Tibial artery (tissue), 4 donors: ENCODE measurements around the gene MYH6.
A peak's percentile ranks its signal among the peaks of the same experiment; 100 is the strongest.
"Not testable (repeated sequence)": the region's sequence is repeated elsewhere in the genome, so short reads cannot be mapped to it uniquely, and the experiment has no call there.

Experiments
- DNase-seq, 2 donors: peaks; one replicate each; pipeline ENCODE4 v3.0.0-alpha.2; 2019
- H3K27ac ChIP-seq, 2 donors: fragments of 200-600 bp; sonication (generic) in 1 of 2; 1 replicate in 1 of 2; 2 replicates in 1 of 2; pipeline ENCODE4 v1.5.1; 2018 to 2019; ENCODE audit warnings: mild to moderate bottlenecking in 1 of 2
- H3K27me3 ChIP-seq, 2 donors: fragments of 200-600 bp; sonication (generic) in 1 of 2; one replicate each; pipeline versions ENCODE4 v1.5.1 to v1.6.0; 2016 to 2019
- H3K36me3 ChIP-seq, 3 donors: fragments of 200-600 bp; sonication (generic) in 2 of 3; one replicate each; pipeline ENCODE4 v1.5.1; 2016 to 2019; ENCODE audit warnings: mild to moderate bottlenecking in 2 of 3
- H3K4me1 ChIP-seq, 4 donors: fragments of 200-600 bp; sonication (generic) in 2 of 4; 1 replicate in 3 of 4; 2 replicates in 1 of 4; pipeline ENCODE4 v1.5.1; 2016 to 2019
- H3K4me3 ChIP-seq, 2 donors: fragments of 200-600 bp; sonication (generic) in 1 of 2; 1 replicate in 1 of 2; 2 replicates in 1 of 2; pipeline ENCODE4 v1.5.1; 2018 to 2019; ENCODE audit warnings: mild to moderate bottlenecking in 2 of 2
- H3K9me3 ChIP-seq, 3 donors: fragments of 200-600 bp; sonication (generic) in 1 of 3; one replicate each; pipeline ENCODE4 v1.5.1; 2016 to 2019
- intact Hi-C: fragments of 100-400 bp; cut with DNase I; formaldehyde crosslinking; loops from one replicate; pipeline ENCODE4 v1.15.0; 2023; ENCODE audit warnings: low total_unique reads
- TF ChIP-seq, protein P1 (sequence below), 2 experiments: fragments of 200-600 bp in 1 of 2; fragments of 450-650 bp in 1 of 2; IDR thresholded peaks; one replicate each; pipeline ENCODE4 v1.5.1; 2017 to 2019; ENCODE audit warnings: antibody characterized with exemption in 2 of 2, mild to moderate bottlenecking in 1 of 2, moderate library complexity in 1 of 2

Gene MYH6

DNA sequence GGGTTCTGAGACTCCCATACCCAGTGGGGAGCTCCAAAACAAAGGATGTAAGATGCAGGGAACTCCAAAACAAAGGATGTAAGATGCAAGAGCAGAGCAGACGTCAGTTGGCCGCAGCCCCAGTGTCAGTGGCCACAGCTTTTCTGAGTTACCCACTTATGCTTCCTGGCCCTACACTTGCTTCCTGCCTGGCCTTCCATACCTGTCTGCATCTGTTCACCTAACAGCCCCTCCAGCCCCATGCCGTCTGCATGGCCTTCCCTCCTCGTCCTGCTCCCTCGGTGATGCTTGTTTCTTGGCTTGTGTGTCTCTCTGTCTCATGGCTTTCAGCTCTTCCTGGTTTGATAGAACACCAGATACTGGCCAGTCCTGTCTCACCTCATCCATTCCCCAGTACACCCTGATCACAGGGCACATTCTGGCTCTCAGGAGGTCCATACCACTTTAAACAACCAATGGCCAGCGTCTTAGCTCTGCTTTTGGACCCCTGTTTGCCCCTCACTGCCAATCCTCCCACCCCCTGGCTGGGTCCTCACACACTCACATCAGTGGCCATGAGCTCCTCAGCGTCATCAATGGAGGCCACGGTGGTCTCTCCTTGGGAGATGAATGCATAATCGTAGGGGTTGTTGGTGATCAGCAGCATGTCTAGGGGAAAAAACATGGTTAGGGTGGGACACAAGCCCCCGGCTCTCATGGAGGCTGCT is 22.1 kb upstream of the MYH6 start:
- H3K27me3 ChIP-seq = peaks cover 0 to 7% of the 10 kb centered on the region in 2 donors
- intact Hi-C loops = no loop called here
- H3K9me3 ChIP-seq = no peaks in the 10 kb centered on the region
- H3K4me1 ChIP-seq = no peaks in the 10 kb centered on the region
- DNase-seq = peak; percentile 11 to 35
- H3K4me3 ChIP-seq = no peak overlapping the region
- H3K27ac ChIP-seq = no peak overlapping the region
- TF ChIP-seq, protein P1, sequence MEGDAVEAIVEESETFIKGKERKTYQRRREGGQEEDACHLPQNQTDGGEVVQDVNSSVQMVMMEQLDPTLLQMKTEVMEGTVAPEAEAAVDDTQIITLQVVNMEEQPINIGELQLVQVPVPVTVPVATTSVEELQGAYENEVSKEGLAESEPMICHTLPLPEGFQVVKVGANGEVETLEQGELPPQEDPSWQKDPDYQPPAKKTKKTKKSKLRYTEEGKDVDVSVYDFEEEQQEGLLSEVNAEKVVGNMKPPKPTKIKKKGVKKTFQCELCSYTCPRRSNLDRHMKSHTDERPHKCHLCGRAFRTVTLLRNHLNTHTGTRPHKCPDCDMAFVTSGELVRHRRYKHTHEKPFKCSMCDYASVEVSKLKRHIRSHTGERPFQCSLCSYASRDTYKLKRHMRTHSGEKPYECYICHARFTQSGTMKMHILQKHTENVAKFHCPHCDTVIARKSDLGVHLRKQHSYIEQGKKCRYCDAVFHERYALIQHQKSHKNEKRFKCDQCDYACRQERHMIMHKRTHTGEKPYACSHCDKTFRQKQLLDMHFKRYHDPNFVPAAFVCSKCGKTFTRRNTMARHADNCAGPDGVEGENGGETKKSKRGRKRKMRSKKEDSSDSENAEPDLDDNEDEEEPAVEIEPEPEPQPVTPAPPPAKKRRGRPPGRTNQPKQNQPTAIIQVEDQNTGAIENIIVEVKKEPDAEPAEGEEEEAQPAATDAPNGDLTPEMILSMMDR (IDR thresholded peaks at IDR 0.05) = no peak
- no peaks in the 10 kb centered on the region for H3K36me3 ChIP-seq

DNA sequence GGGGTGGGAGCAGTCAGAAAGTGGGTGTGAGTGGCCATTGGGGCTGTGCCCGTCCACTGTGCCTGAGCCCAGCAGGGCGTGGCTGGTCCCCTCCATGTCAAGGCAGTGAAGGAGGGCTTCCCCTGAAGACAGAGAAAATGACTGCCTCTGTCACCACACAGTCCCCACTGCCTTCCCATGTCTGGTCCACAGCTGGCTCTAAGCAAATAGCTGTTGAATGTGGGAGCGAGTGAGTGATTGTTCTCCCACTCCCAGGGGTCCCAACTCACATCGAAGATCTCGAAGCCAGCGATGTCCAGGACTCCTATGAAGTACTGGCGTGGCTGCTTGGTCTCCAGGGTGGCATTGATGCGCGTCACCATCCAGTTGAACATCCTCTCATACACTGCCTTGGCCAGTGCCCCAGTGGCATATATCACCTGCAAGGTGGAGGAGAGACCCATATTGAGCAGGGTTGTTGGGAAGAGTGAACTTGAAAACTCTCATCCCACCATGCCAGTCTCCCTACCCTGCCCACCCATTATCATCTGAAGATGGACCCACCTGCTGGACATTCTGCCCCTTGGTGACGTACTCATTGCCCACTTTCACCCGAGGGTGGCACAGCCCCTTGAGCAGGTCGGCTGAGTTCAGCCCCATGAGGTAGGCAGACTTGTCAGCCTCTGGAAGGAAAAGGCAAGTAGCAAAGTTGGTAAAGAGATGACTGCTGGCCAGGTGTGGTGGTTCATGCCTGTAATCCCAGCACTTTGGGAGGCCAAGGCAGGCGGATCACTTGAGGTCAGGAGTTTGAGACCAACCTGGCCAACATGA is 20.8 kb upstream of the MYH6 start:
- H3K4me3 ChIP-seq = no peak overlapping the region
- intact Hi-C loops = no loop called here
- H3K27me3 ChIP-seq = peaks cover 0 to 7% of the 10 kb centered on the region in 2 donors
- no peaks in the 10 kb centered on the region for H3K36me3 ChIP-seq
- H3K4me1 ChIP-seq = no peaks in the 10 kb centered on the region
- TF ChIP-seq, protein P1 (IDR thresholded peaks at IDR 0.05) = no peak
- H3K27ac ChIP-seq = no peak overlapping the region
- H3K9me3 ChIP-seq = no peaks in the 10 kb centered on the region
- peak in 1 of 2 donors; percentile 38 for DNase-seq

DNA sequence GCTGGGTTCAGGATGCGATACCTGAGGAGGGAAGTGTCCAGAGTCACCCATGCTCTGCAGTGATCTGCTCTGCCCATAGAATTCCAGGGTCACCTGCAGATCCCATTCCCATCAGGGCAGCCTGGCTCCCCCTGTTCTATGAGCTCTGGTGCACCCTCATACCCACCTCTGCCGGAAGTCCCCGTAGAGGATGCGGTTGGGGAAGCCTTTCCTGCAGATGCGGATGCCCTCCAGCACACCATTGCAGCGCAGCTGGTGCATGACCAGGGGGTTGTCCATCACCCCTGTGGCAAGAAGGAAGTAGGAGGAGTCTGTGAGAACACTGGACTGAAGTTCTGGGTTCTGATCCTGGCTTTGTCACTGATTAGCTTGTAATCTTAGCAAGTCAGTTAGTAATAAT is 17.7 kb upstream of the MYH6 start:
- H3K27me3 ChIP-seq, H3K4me3 ChIP-seq, H3K4me1 ChIP-seq, H3K9me3 ChIP-seq, intact Hi-C loops, H3K27ac ChIP-seq, H3K36me3 ChIP-seq, DNase-seq: not testable (repeated sequence)

DNA sequence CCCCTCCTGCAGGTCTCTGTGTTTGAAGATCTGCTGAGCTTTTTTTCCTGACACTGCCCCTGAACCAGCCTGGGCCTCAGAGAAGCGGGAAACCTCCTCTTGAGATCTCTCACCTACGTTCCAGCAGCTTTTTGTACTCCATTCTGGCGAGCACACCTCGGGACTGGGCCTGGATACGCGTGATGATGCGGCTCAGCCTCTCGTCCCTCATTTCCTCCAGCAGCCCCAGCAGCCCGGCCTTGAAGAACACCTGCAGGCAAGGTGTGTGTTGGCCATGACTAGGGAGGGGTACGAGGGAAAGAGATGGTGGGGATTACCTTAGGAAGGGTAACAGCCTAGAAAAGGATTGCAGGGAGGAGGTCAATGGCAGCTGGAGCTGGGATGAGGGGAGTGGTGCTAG is 17.1 kb upstream of the MYH6 start:
- H3K27me3 ChIP-seq = peaks cover 0 to 7% of the 10 kb centered on the region in 2 donors
- H3K27ac ChIP-seq = no peak overlapping the region
- intact Hi-C loops = no loop called here
- no peaks in the 10 kb centered on the region for H3K9me3 ChIP-seq
- DNase-seq = no peak
- TF ChIP-seq, protein P1 (IDR thresholded peaks at IDR 0.05) = no peak
- H3K4me1 ChIP-seq = no peaks in the 10 kb centered on the region
- no peaks in the 10 kb centered on the region for H3K36me3 ChIP-seq
- no peak overlapping the region for H3K4me3 ChIP-seq

DNA sequence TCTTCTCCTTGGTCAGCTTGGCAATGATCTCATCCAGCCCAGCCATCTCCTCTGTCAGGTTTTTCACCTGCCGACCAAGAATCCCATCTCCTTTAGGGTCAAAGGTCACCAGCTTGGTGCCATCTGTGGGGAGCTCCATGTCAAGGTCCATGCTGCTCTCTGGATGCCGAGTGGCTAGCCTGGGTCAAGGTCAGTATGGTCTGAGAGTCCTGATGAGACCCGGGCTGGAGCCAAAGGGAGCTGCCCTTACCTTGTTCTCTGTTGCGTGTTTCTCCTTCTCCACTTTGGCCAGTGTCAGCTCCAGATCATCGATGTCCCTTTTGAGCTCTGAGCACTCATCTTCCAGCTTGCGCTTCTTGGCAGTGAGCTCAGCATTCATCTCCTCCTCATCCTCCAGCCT is 15.6 kb upstream of the MYH6 start:
- Histone ChIP-seq H3K9me3 (no peaks in the 10 kb centered on the region), H3K36me3 (no peaks in the 10 kb centered on the region), H3K4me3 (no peak overlapping the region), H3K27me3 (peaks cover 0 to 5% of the 10 kb centered on the region in 2 donors), H3K4me1 (no peaks in the 10 kb centered on the region), H3K27ac (no peak overlapping the region)
- intact Hi-C loops = no loop called here
- TF ChIP-seq, protein P1 (IDR thresholded peaks at IDR 0.05) = no peak
- DNase-seq = no peak

DNA sequence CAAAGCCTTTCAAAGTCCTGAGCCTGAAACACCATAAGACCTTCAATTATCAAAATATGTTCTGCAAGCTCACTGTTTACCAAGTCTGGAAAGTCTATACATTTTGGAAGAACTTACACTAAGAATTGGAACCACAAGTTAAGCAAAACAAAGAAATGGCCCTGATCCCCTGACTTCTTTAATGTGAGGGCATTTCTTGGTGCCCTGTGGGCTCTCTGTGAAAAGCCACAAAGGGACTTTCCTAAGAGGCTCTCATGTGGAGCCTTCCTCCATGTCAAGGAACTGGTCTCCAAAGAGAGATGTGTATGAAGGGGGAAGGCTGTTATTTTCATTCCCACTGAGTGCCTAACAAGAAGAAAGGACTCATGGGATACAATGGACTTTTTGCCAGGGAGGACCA is 13.5 kb upstream of the MYH6 start:
- Histone ChIP-seq H3K4me3 (no peak overlapping the region), H3K27ac (no peak overlapping the region), H3K36me3 (no peaks in the 10 kb centered on the region), H3K4me1 (no peaks in the 10 kb centered on the region), H3K9me3 (no peaks in the 10 kb centered on the region), H3K27me3 (peaks cover 0 to 5% of the 10 kb centered on the region in 2 donors)
- intact Hi-C loops = no loop called here
- DNase-seq = no peak
- TF ChIP-seq, protein P1 (IDR thresholded peaks at IDR 0.05) = no peak

DNA sequence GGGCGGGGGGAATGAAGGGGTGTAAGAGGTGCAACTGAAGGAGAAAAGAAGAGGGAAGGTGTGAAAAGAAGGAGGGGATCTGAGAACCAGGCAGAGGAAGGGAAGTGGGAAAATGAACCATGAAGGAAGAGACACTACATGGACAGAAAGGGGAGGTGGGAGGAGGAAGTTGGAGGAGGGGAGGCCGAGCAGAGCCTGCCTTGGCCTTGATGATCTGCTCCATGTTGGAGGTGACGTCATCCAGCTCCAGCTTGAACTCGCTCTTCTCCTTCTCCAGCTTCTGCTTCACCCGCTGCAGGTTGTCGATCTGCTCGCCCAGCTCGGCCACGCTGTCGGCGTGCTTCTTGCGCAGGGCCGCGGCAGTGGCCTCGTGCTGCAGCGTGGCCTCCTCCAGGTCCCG is 11.6 kb upstream of the MYH6 start:
- H3K9me3 ChIP-seq, H3K4me3 ChIP-seq, intact Hi-C loops, DNase-seq, H3K27ac ChIP-seq, H3K27me3 ChIP-seq, H3K36me3 ChIP-seq, H3K4me1 ChIP-seq: not testable (repeated sequence)
